CD14-positive monocyte (primary cell): Measurements from ENCODE around the gene TUT1. TPM values are rescaled to one million over a fixed set of nuclear protein-coding genes. Genes with fewer than 3 reads are reported as not detected.
"Not testable (repeated sequence)": the region's sequence is repeated elsewhere in the genome, so short reads cannot be mapped to it uniquely, and the experiment has no call there.

Experiments
- DNase-seq, 3 donors: peaks; one replicate each; pipeline ENCODE4 v3.0.0-alpha.2; 2011 to 2022
- H2AFZ ChIP-seq: 2 replicates; pipeline ENCODE4 v1.6.0; 2012; ENCODE audit warnings: mild to moderate bottlenecking, low read depth, low read length, inconsistent platforms; ENCODE audit not compliant: insufficient read depth, poor library complexity, severe bottlenecking
- H3K27ac ChIP-seq, 2 donors: 1 replicate in 1 of 2; 2 replicates in 1 of 2; pipeline ENCODE4 v1.5.1; 2012 to 2013; ENCODE audit warnings: low read length in 2 of 2, control low read depth in 1 of 2, inconsistent platforms in 1 of 2, low read depth in 1 of 2, mild to moderate bottlenecking in 1 of 2
- H3K27me3 ChIP-seq, 2 donors: one replicate each; pipeline versions ENCODE4 v1.6.0 to v1.6.1; 2011 to 2013; ENCODE audit warnings: low read length in 2 of 2; ENCODE audit not compliant: control insufficient read depth in 2 of 2, insufficient read depth in 2 of 2
- H3K36me3 ChIP-seq, 2 donors: replicated peaks in 1 of 2; 1 replicate in 1 of 2; 2 replicates in 1 of 2; pipeline versions ENCODE4 v1.5.1 to v1.6.1; 2012 to 2013; ENCODE audit warnings: low read length in 2 of 2, control low read depth in 1 of 2, inconsistent platforms in 1 of 2, mild to moderate bottlenecking in 1 of 2; ENCODE audit not compliant: insufficient read depth in 2 of 2, control insufficient read depth in 1 of 2
- H3K4me1 ChIP-seq, 2 donors: 1 replicate in 1 of 2; 2 replicates in 1 of 2; pipeline versions ENCODE4 v1.5.1 to v1.6.1; 2012 to 2013; ENCODE audit warnings: low read length in 2 of 2, control low read depth in 1 of 2, inconsistent platforms in 1 of 2, mild to moderate bottlenecking in 1 of 2, moderate library complexity in 1 of 2; ENCODE audit not compliant: insufficient read depth in 2 of 2, control insufficient read depth in 1 of 2
- H3K4me2 ChIP-seq: replicated peaks from 2 replicates; pipeline ENCODE3; 2012; ENCODE audit warnings: low read length, moderate library complexity, mild to moderate bottlenecking; ENCODE audit not compliant: poor library complexity, severe bottlenecking; ENCODE audit errors: extremely low read depth
- H3K4me3 ChIP-seq, 3 experiments: fragments of 200-600 bp in 1 of 3; sonication (generic) in 1 of 3; replicated peaks in 1 of 3; 1 replicate in 2 of 3; 2 replicates in 1 of 3; pipeline ENCODE4 v1.5.1; 2011 to 2013; ENCODE audit warnings: low read length in 3 of 3, mild to moderate bottlenecking in 3 of 3, control low read depth in 2 of 3, low read depth in 2 of 3, inconsistent platforms in 1 of 3, moderate library complexity in 1 of 3
- H3K79me2 ChIP-seq: 2 replicates; pipeline ENCODE4 v1.6.0; 2012; ENCODE audit warnings: mild to moderate bottlenecking, control low read depth, inconsistent platforms, low read length, moderate library complexity; ENCODE audit not compliant: insufficient read depth
- H3K9ac ChIP-seq: 2 replicates; pipeline ENCODE4 v1.6.0; 2017; ENCODE audit warnings: low read length, mild to moderate bottlenecking; ENCODE audit not compliant: insufficient read depth, poor library complexity, severe bottlenecking
- H3K9me3 ChIP-seq, 2 donors: replicated peaks in 1 of 2; 1 replicate in 1 of 2; 2 replicates in 1 of 2; pipeline versions ENCODE4 v1.5.1 to v1.6.1; 2012 to 2013; ENCODE audit warnings: low read length in 2 of 2, control low read depth in 1 of 2; ENCODE audit not compliant: control insufficient read depth in 1 of 2, insufficient read depth in 1 of 2
- H4K20me1 ChIP-seq: 2 replicates; pipeline ENCODE4 v1.6.0; 2012; ENCODE audit warnings: mild to moderate bottlenecking, low read length, control low read depth, moderate library complexity; ENCODE audit not compliant: insufficient read depth
- H3K27ac Mint-ChIP-seq, 7 donors: one replicate each; pipeline ENCODE4 v1.8.0; 2020; ENCODE audit warnings: mild to moderate bottlenecking in 7 of 7, mixed read lengths in 7 of 7, moderate library complexity in 6 of 7, inconsistent platforms in 2 of 7
- H3K27me3 Mint-ChIP-seq, 3 donors: one replicate each; pipeline ENCODE4 v1.8.0; 2021 to 2022; ENCODE audit warnings: low read depth in 3 of 3, mild to moderate bottlenecking in 3 of 3, mixed read lengths in 3 of 3, moderate library complexity in 3 of 3, inconsistent platforms in 1 of 3
- H3K36me3 Mint-ChIP-seq, 2 donors: one replicate each; pipeline ENCODE4 v1.8.0; 2020; ENCODE audit warnings: mixed read lengths in 2 of 2, inconsistent platforms in 1 of 2, mild to moderate bottlenecking in 1 of 2
- H3K4me1 Mint-ChIP-seq: one replicate; pipeline ENCODE4 v1.8.0; 2020; ENCODE audit warnings: mild to moderate bottlenecking, mixed read lengths
- H3K4me3 Mint-ChIP-seq, 2 donors: one replicate each; pipeline ENCODE4 v1.8.0; 2020; ENCODE audit warnings: mild to moderate bottlenecking in 2 of 2, mixed read lengths in 2 of 2, moderate library complexity in 1 of 2
- H3K9me3 Mint-ChIP-seq, 7 donors: one replicate each; pipeline ENCODE4 v1.8.0; 2020 to 2022; ENCODE audit warnings: mixed read lengths in 7 of 7, mild to moderate bottlenecking in 6 of 7, moderate library complexity in 6 of 7, inconsistent platforms in 2 of 7
- CTCF ChIP-seq: fragments of 200-600 bp; IDR thresholded peaks from one replicate; pipeline ENCODE4 v1.8.0; 2022; ENCODE audit warnings: antibody characterized with exemption, mild to moderate bottlenecking
- WGBS: methylation state at CpG from one replicate; pipeline ENCODE4 v1.1.5; 2013; ENCODE audit warnings: missing lambda C conversion rate; ENCODE audit not compliant: insufficient coverage; 5-methylcytosine and 5-hydroxymethylcytosine counted together
- intact Hi-C, 2 donors: fragments of 100-400 bp; cut with micrococcal nuclease; formaldehyde crosslinking; loops; one replicate each; pipeline versions ENCODE4 v1.15.0 to v1.15.1; 2023
- polyA plus RNA-seq, 3 donors: library from polyadenylated mRNA; depleted of rRNA in 1 of 3; unstranded in 2 of 3; stranded (reverse) in 1 of 3; fragments of 300-500 nt in 2 of 3; fragments of >200 nt in 1 of 3; fragmentation: Illumina TruSeq in 2 of 3; gene quantifications; 1 replicate in 2 of 3; 2 replicates in 1 of 3; pipeline ENCODE4 v1.2.3, GENCODE V29; 2012 to 2021

The TUT1 gene
- polyA plus RNA-seq, 3 donors, result 1.8 to 16.3 (median 2.1) TPM

GRCh38 chr11:62572431-62572830 lies 18.9 kb downstream of the TUT1 start:
- Mint-ChIP-seq H3K27me3 (peaks cover 0 to 2% (median 0%) of the 10 kb centered on the region in 3 donors), H3K4me3 (peak overlapping the region; percentile 4 to 35), H3K9me3 (peaks cover 0 to 2% (median 0%) of the 10 kb centered on the region in 7 donors), H3K27ac (peak overlapping the region; percentile 73 to 96 (median 93)), H3K36me3 (peaks cover 49 to 70% of the 10 kb centered on the region in 2 donors), H3K4me1 (peaks cover 46% of the 10 kb centered on the region)
- Histone ChIP-seq H3K9ac (peak overlapping the region; percentile 85), H3K4me2 (peak overlapping the region; percentile 89), H3K36me3 (peaks cover 54 to 63% of the 10 kb centered on the region in 2 donors), H4K20me1 (peaks cover 43% of the 10 kb centered on the region), H3K27me3 (no peaks in the 10 kb centered on the region), H3K4me1 (peaks cover 22 to 34% of the 10 kb centered on the region in 2 donors), H3K9me3 (no peaks in the 10 kb centered on the region), H3K4me3 (peak overlapping the region in 1 of 3 experiments; percentile 100), H3K79me2 (peaks cover 78% of the 10 kb centered on the region), H3K27ac (peak overlapping the region in 1 of 2 donors; percentile 83), H2AFZ (no peak overlapping the region)
- TF ChIP-seq CTCF, result no peak
- intact Hi-C loops, result no loop called here
- no peak for DNase-seq
- no CpG with 5 or more reads among the region's 12 CpGs for WGBS

GRCh38 chr11:62571493-62571892 lies 19.8 kb downstream of the TUT1 start:
- H3K4me2 ChIP-seq, intact Hi-C loops, H3K27me3 Mint-ChIP-seq, H3K9me3 Mint-ChIP-seq, H3K27ac ChIP-seq, H2AFZ ChIP-seq, DNase-seq, H3K4me3 ChIP-seq, H3K9me3 ChIP-seq, H3K9ac ChIP-seq, H3K27me3 ChIP-seq, H3K4me3 Mint-ChIP-seq: not testable (repeated sequence)
- Histone ChIP-seq H3K79me2 (peaks cover 88% of the 10 kb centered on the region), H3K4me1 (peaks cover 22 to 42% of the 10 kb centered on the region in 2 donors), H4K20me1 (peaks cover 53% of the 10 kb centered on the region), H3K36me3 (peaks cover 54 to 63% of the 10 kb centered on the region in 2 donors)
- H3K36me3 Mint-ChIP-seq, result peaks cover 50 to 70% of the 10 kb centered on the region in 2 donors
- 100% methylated on average over 3 of the region's 5 CpGs for WGBS
- H3K27ac Mint-ChIP-seq, result peak overlapping the region in 4 of 7 donors; percentile 21 to 72 (median 44)
- H3K4me1 Mint-ChIP-seq, result peaks cover 50% of the 10 kb centered on the region

GRCh38 chr11:62570903-62571302 lies 20.4 kb downstream of the TUT1 start:
- H3K4me2 ChIP-seq, H3K9me3 Mint-ChIP-seq, H3K4me3 Mint-ChIP-seq, H2AFZ ChIP-seq, H3K27me3 Mint-ChIP-seq, intact Hi-C loops, H3K9me3 ChIP-seq, H3K4me3 ChIP-seq, DNase-seq, H3K27me3 ChIP-seq, H3K9ac ChIP-seq, H3K27ac ChIP-seq: not testable (repeated sequence)
- Histone ChIP-seq H3K79me2 (peaks cover 89% of the 10 kb centered on the region), H3K4me1 (peaks cover 22 to 42% of the 10 kb centered on the region in 2 donors), H4K20me1 (peaks cover 59% of the 10 kb centered on the region), H3K36me3 (peaks cover 55 to 63% of the 10 kb centered on the region in 2 donors)
- peaks cover 51 to 70% of the 10 kb centered on the region in 2 donors for H3K36me3 Mint-ChIP-seq
- H3K4me1 Mint-ChIP-seq, result peaks cover 50% of the 10 kb centered on the region
- WGBS, result 84% methylated on average over 4 of the region's 5 CpGs
- H3K27ac Mint-ChIP-seq, result peak overlapping the region in 3 of 7 donors; percentile 33 to 72 (median 59)
